Mesothelial cell of epicardium (in vitro differentiated cells): ENCODE results near the gene DBNL. TPM values are rescaled to one million over a fixed set of nuclear protein-coding genes. Genes with fewer than 3 reads are reported as not detected.

Source experiments
- DNase-seq, 2 experiments: peaks; one replicate each; pipeline ENCODE4 v3.0.0; 2021; ENCODE audit warnings: low spot score in 2 of 2; ENCODE audit not compliant: unreplicated experiment in 2 of 2
- H3K27ac Mint-ChIP-seq: 2 replicates; pipeline ENCODE4 v1.8.0; 2021; ENCODE audit warnings: mixed read lengths
- H3K27me3 Mint-ChIP-seq: 2 replicates; pipeline ENCODE4 v1.8.0; 2021; ENCODE audit warnings: low read depth, mixed read lengths
- H3K36me3 Mint-ChIP-seq: 2 replicates; pipeline ENCODE4 v1.8.0; 2021; ENCODE audit warnings: mixed read lengths
- H3K4me1 Mint-ChIP-seq: 2 replicates; pipeline ENCODE4 v1.8.0; 2021; ENCODE audit warnings: mixed read lengths
- H3K4me3 Mint-ChIP-seq: 2 replicates; pipeline ENCODE4 v1.8.0; 2021; ENCODE audit warnings: mild to moderate bottlenecking, moderate library complexity, mixed read lengths
- H3K9me3 Mint-ChIP-seq: 2 replicates; pipeline ENCODE4 v1.8.0; 2021; ENCODE audit warnings: mixed read lengths
- total RNA-seq: library from RNA; stranded (reverse); gene quantifications from 3 replicates; pipeline ENCODE4 v1.2.1, GENCODE V29; 2021
- TF ChIP-seq, protein P1 (sequence below): fragments of 200-600 bp; sonication (generic); IDR thresholded peaks from one replicate; pipeline ENCODE4 v1.5.0; 2021; ENCODE audit warnings: antibody characterized with exemption; ENCODE audit not compliant: unreplicated experiment

The DBNL gene
- total RNA-seq, 1 donor from 2014 or later: 70.9 TPM

- Mint-ChIP-seq H3K27ac (no peak overlapping the region), H3K9me3 (no peaks in the 10 kb centered on the region), H3K4me3 (no peak overlapping the region), H3K36me3 (peaks cover 13% of the 10 kb centered on the region), H3K4me1 (peaks cover 5% of the 10 kb centered on the region), H3K27me3 (no peaks in the 10 kb centered on the region)
- TF ChIP-seq, protein P1, sequence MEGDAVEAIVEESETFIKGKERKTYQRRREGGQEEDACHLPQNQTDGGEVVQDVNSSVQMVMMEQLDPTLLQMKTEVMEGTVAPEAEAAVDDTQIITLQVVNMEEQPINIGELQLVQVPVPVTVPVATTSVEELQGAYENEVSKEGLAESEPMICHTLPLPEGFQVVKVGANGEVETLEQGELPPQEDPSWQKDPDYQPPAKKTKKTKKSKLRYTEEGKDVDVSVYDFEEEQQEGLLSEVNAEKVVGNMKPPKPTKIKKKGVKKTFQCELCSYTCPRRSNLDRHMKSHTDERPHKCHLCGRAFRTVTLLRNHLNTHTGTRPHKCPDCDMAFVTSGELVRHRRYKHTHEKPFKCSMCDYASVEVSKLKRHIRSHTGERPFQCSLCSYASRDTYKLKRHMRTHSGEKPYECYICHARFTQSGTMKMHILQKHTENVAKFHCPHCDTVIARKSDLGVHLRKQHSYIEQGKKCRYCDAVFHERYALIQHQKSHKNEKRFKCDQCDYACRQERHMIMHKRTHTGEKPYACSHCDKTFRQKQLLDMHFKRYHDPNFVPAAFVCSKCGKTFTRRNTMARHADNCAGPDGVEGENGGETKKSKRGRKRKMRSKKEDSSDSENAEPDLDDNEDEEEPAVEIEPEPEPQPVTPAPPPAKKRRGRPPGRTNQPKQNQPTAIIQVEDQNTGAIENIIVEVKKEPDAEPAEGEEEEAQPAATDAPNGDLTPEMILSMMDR: no peak
- no peak for DNase-seq
Measured at GRCh38 chr7:44074349-44074695, 29.8 kb downstream of the DBNL start.

GRCh38 chr7:44075296-44076075, 31.0 kb downstream of the DBNL start:
- no peak for DNase-seq
- TF ChIP-seq, protein P1: no peak
- no peak overlapping the region for H3K27ac Mint-ChIP-seq
- H3K9me3 Mint-ChIP-seq: no peaks in the 10 kb centered on the region
- H3K36me3 Mint-ChIP-seq: peaks cover 13% of the 10 kb centered on the region
- H3K4me1 Mint-ChIP-seq: peaks cover 5% of the 10 kb centered on the region
- no peak overlapping the region for H3K4me3 Mint-ChIP-seq
- H3K27me3 Mint-ChIP-seq: no peaks in the 10 kb centered on the region

DNA sequence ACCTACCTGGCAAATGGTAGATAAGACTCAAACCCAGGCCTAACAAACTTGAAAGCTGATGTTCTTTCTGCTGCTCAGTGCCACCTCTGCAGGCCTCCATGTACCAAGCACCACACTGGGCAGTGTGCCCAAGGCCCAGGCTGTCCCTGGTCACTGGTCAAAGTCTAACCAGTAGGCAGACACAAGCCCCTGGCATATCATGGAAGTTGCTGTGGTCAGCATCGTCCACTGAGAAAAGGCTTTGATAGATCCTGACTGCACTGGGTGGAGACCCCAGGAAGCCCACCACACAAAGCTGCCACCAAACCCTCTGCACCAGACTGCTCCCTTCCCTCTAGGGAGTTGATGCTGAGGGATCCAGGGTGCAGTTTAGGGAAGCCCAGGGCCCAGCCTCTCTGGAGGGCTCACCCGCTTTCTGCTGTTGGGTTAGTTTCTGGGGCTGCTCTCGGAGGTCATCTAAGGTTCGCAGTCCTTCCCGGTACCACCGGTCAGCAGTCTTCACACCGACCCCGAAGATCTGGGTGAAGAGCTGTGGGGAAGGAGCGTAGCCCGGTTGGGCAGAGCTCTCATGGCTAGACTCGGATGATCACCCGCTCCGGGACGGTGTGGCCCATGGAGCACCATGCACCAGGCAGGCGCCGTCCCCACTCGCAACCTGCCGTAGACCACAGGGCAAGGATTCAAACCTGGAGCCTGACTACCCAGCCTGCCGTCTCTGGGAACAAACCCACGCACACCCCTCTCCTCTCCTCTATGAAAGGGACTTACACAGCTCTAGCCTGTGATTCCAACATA, 31.8 kb downstream of the DBNL start:
- Mint-ChIP-seq H3K27me3 (no peaks in the 10 kb centered on the region), H3K36me3 (peaks cover 13% of the 10 kb centered on the region), H3K27ac (no peak overlapping the region), H3K4me1 (peaks cover 9% of the 10 kb centered on the region), H3K9me3 (no peaks in the 10 kb centered on the region), H3K4me3 (no peak overlapping the region)
- TF ChIP-seq, protein P1: no peak
- DNase-seq: no peak

GRCh38 chr7:44077061-44077460, 32.6 kb downstream of the DBNL start:
- Mint-ChIP-seq H3K4me3 (no peak overlapping the region), H3K27me3 (no peaks in the 10 kb centered on the region), H3K4me1 (peaks cover 14% of the 10 kb centered on the region), H3K9me3 (no peaks in the 10 kb centered on the region), H3K27ac (no peak overlapping the region), H3K36me3 (peaks cover 13% of the 10 kb centered on the region)
- DNase-seq: no peak
- TF ChIP-seq, protein P1: no peak

GRCh38 chr7:44077681-44078091, 33.2 kb downstream of the DBNL start:
- peaks cover 9% of the 10 kb centered on the region for H3K4me1 Mint-ChIP-seq
- peaks cover 13% of the 10 kb centered on the region for H3K36me3 Mint-ChIP-seq
- H3K27ac Mint-ChIP-seq: no peak overlapping the region
- no peaks in the 10 kb centered on the region for H3K27me3 Mint-ChIP-seq
- DNase-seq: no peak
- H3K9me3 Mint-ChIP-seq: no peaks in the 10 kb centered on the region
- TF ChIP-seq, protein P1: no peak
- no peak overlapping the region for H3K4me3 Mint-ChIP-seq
